T-helper 1 cell treated with Interleukin-12 subunit alpha and Interleukin-12 subunit beta and Interleukin-4 antibody, amounts not matched to agents 30 ng/mL and 1 ng/mL, for 36 hours (primary cell): ENCODE results near the gene MYOZ2. TPM values are rescaled to one million over a fixed set of nuclear protein-coding genes. Genes with fewer than 3 reads are reported as not detected.
"Not testable (repeated sequence)": the region's sequence is repeated elsewhere in the genome, so short reads cannot be mapped to it uniquely, and the experiment has no call there.

Experiments used
- intact Hi-C: fragments of 100-400 bp; cut with micrococcal nuclease; formaldehyde crosslinking; loops from one replicate; pipeline ENCODE4 v1.15.1; 2024
- total RNA-seq: library from RNA; stranded (reverse); gene quantifications from 2 replicates; pipeline ENCODE4 v1.2.3, GENCODE V29; 2022

MYOZ2 gene
- total RNA-seq, 1 donor from 2014 or later, result not detected

- intact Hi-C loops, result no loop called here
Measured at GRCh38 chr4:119125931-119126330, 9.7 kb upstream of the MYOZ2 start.

- intact Hi-C loops, result no loop called here
Measured at GRCh38 chr4:119128148-119128547, 7.5 kb upstream of the MYOZ2 start.

GRCh38 chr4:119130365-119131065 lies 5.1 kb upstream of the MYOZ2 start:
- intact Hi-C loops, result no loop called here

GRCh38 chr4:119131164-119131563 lies 4.5 kb upstream of the MYOZ2 start:
- intact Hi-C loops, result no loop called here

DNA sequence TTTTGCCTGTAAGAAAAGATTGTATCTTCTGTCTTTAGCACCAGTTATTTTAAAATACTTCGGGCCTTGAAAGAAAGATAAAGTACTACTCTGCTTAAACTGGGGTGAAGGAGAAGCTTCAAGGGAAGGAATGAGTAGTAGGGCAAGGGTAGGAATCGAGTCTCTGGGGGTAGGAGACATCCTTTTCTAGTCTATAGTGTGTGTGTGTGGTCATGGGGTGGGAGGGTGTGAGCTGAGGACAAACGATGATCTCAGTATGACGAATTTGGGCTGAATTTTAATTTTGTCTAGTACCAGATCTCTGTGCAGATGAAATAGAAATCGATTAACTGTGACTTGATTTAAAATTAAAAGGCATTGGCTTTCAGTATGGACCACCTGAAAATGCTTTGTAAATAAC lies 3.3 kb upstream of the MYOZ2 start:
- intact Hi-C loops, result no loop called here

DNA sequence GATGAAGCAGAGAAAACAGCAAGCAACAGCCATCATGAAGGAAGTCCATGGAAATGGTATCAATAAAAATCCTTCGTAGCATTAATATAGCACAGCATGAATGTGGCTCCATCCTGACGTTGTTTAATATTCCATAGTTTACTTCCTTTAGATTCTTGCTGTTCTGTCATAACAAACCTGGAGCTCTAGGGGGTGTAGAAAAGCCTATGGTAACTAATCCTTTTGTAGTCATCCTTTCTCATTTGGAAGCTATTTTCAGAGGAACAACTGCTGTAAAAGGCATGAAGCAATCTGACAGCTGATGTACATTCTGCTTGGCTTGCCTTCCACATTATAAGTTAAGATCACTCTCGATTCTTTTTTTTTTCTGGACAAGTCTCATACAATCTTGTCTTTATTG lies 914 bp downstream of the MYOZ2 start:
- intact Hi-C loops, result no loop called here

GRCh38 chr4:119138046-119138445 lies 2.4 kb downstream of the MYOZ2 start:
- intact Hi-C loops, result no loop called here

DNA sequence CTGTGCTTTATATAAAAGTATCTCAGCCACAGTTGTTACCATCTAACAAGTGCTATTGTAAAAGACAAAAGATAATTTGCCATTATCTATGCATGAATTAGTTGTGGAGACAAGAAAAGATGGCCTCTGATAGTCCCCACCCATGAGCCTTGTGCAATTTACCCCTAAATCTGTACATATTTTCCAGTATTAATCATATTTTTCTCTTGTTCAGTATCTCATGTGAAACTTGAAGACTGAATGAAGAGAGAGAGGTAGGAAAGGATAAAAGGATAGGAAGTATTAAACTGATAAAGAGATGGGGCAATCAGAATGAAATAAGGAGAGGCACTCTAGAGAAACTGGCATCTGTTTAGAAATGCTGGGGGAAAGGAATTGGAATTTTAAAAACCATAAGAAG lies 3.7 kb downstream of the MYOZ2 start:
- intact Hi-C loops, result no loop called here

- intact Hi-C loops, result no loop called here
Measured at GRCh38 chr4:119139822-119140252, 4.2 kb downstream of the MYOZ2 start.

DNA sequence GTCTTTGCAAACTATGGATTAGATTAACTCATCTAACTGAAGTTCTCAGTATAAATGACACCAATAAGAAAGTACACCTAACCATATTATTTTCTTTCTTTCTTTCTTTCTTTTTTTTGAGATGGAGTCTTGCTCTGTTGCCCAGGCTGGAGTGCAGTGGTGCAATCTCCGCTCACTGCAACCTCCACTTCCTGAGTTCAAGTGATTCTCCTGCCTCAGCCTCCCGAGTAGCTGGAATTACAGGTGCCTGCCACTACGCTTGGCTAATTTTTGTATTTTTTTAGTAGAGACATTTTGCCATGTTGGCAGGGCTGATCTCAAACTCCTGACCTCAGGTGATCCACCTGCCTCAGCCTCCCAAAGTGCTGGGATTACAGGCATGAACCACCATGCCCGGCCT lies 5.7 kb downstream of the MYOZ2 start:
- intact Hi-C loops, result not testable (repeated sequence)

- intact Hi-C loops, result no loop called here
Measured at GRCh38 chr4:119142833-119143232, 7.2 kb downstream of the MYOZ2 start.

DNA sequence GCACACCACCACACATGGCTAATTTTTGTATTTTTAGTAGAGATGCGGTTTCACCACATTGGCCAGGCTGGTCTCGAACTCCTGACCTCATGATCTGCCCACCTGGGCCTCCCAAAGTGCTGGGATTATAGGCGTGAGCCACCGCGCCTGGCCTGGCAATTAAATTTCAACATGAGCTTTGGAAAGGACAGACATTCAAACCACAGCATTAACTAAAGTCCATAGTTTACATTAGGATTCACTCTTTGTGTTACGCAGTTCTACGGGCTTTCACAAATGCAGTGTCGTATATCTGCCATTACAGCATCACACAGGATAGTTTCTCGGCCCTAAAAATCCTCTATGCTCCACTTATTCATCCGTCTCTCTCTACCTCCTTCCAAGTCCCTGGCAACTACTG lies 7.7 kb downstream of the MYOZ2 start:
- intact Hi-C loops, result not testable (repeated sequence)

- intact Hi-C loops, result no loop called here
Measured at GRCh38 chr4:119149110-119149509, 13.5 kb downstream of the MYOZ2 start.

- intact Hi-C loops, result no loop called here
Measured at GRCh38 chr4:119151161-119151560, 15.5 kb downstream of the MYOZ2 start.

DNA sequence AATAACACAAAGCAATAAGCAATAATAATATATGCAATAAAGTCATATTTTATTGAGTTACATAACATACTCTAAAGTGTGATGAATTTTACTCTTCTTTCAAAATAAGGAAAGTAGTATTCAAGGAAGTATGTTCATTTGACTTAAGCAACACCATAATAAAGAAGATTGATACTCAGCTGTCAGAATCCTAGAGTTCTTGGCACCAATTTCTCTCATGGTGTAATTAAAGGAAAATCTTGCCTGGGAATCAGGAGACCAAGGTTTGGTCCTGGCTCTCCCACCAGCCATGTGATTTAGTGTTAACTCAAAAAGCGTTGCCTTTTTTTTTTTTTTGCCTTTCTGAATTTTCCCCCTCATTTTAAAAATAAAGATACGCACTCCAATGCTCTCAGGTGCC lies 17.1 kb downstream of the MYOZ2 start:
- intact Hi-C loops, result no loop called here

GRCh38 chr4:119162174-119162573 lies 26.5 kb downstream of the MYOZ2 start:
- intact Hi-C loops, result no loop called here

DNA sequence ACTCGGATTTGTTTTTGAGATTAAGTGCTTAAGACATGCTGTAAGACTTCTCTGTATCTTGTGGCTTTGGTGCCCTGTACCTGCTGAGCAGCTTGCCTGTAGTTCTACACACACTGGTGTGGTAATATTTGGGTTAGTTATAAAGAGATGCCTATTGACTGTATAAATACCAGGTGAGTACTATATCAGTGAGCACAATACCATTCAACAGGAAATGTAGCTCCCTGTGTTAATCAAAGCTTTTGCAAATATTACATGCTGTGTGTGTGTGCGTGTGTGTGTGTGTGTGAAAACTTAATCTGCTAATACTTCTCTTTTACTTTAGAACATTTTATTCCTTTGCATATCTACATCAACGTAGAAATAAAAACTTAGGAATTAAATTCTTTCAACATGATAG lies 30.1 kb downstream of the MYOZ2 start:
- intact Hi-C loops, result no loop called here

GRCh38 chr4:119170195-119170594 lies 34.6 kb downstream of the MYOZ2 start:
- intact Hi-C loops, result no loop called here

- intact Hi-C loops, result no loop called here
Measured at GRCh38 chr4:119172223-119172622, 36.6 kb downstream of the MYOZ2 start.

- intact Hi-C loops, result not testable (repeated sequence)
Measured at GRCh38 chr4:119173729-119174361, 38.2 kb downstream of the MYOZ2 start.

DNA sequence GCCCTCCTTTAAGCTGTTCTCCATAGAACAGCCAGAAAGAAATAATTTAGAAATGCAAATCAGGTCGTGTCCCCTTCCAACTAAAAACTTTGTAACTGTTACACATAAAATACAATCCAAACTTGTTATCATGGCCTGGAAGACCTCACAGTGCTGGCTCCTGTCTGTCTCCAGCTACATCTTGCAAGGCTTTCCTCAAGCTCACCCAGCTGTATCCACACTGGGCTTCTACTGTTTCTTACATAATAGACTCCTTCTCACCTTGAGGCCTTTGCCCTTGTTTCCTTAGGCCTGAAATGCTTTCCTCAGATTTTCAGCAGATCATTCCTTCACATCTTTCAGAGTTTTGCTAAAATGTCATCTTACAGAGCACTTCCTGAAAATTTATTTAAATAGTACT lies 43.4 kb downstream of the MYOZ2 start:
- intact Hi-C loops, result no loop called here

DNA sequence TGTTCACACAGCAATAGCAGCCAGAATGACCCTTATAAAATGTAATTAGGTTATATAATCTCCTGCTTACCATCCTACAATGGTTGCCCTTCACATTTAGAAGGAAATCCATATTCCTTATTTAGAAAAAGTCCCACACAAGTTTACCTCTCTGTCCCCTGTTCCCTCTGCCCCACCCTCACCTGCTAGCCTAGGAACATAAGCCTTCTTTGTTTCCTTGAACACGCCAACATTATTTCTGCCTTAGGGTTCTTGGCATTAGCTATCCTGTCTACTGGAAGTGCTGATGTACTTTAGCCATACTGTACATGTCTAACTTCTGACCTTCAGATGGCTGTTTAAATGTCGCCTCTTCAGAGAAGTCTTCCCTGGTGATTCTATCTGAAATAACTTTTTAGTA lies 48.5 kb downstream of the MYOZ2 start:
- intact Hi-C loops, result no loop called here

DNA sequence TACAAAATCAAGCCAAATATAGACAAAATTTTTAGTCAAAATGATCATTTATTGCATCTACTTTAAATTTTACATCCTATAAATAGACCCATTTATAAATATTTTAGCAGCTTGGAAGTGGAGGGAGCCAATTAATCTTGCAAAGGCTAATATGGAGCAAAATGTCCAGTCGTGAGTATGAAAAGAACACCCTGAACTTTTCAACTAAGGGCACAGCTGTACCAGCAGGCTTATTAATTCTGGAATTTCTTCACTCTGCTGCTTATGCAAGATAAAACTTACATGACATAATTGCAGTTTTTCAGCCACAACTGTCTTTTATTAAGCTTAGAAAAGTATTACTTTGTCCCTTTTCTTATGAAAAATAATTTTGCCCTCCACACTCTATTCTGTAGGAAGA lies 54.0 kb downstream of the MYOZ2 start:
- intact Hi-C loops, result no loop called here
